ENCODE results near the gene WNT7B.

The WNT7B gene

DNA sequence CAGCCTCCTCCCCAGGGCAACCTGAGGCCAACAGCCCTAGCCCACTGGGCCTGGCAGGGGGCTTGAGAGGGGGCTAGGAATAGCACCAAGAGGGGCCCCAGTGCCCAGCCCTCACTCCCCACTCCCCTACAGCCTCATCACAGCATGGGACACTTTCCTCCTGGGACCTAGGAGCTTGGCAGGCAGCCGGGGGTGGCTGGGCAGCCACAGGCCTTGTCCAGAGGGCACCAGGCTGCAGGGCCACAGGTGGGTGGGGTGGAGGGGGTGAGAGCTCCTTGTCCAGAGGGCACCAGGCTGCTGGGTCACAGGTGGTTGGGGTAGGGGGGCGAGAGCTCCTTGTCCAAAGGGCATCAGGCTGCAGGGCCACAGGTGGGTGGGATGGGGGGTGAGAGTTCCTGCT, 61.8 kb downstream of the WNT7B start:
- CTCF ChIA-PET, result interaction anchor here (1.0 kb wide), 1 partner anchor 9 kb away, joined by 3 read pairs; no protein-coding TSS in a partner anchor
- no peak for TF ChIP-seq CTCF (IDR thresholded peaks at IDR 0.05; ENCODE audit: control extremely low read depth, extremely low read depth, low read depth, missing control alignments)
- DNase-seq (ENCODE audit: extremely low spot score), result no peak
- POLR2A ChIA-PET, result no interaction called here

GRCh38 chr22:45914309-45914708, 62.7 kb downstream of the WNT7B start:
- no peak for TF ChIP-seq CTCF (IDR thresholded peaks at IDR 0.05; ENCODE audit: control extremely low read depth, extremely low read depth, low read depth, missing control alignments)
- POLR2A ChIA-PET, result no interaction called here
- CTCF ChIA-PET, result no interaction called here
- DNase-seq (ENCODE audit: extremely low spot score), result no peak

DNA sequence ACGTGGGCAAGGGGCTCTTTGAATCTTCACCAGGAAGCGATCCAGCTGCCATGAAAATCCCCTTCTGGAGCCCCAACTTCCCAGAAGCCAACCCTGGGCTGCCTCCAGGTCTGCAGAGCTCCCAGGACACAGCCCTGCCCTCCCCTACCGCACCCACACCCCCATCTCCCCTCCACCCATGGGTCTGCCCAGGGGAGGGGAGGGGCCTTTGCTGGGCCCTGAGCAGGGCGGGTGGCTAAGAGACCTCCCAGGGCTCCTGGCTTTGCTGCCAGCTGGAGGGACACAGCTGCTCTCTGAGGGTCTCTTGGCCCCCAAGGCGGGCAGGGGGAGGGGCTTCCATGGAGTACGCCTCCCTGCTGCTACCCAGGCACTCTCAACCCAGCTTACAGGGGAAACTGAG, 64.1 kb downstream of the WNT7B start:
- ChIA-PET CTCF (no interaction called here), POLR2A (no interaction called here)
- no peak for TF ChIP-seq CTCF (IDR thresholded peaks at IDR 0.05; ENCODE audit: control extremely low read depth, extremely low read depth, low read depth, missing control alignments)
- DNase-seq (ENCODE audit: extremely low spot score), result no peak

GRCh38 chr22:45911601-45912271, 65.2 kb downstream of the WNT7B start:
- ChIA-PET CTCF (no interaction called here), POLR2A (no interaction called here)
- no peak for DNase-seq (ENCODE audit: extremely low spot score)
- no peak for TF ChIP-seq CTCF (IDR thresholded peaks at IDR 0.05; ENCODE audit: control extremely low read depth, extremely low read depth, low read depth, missing control alignments)

DNA sequence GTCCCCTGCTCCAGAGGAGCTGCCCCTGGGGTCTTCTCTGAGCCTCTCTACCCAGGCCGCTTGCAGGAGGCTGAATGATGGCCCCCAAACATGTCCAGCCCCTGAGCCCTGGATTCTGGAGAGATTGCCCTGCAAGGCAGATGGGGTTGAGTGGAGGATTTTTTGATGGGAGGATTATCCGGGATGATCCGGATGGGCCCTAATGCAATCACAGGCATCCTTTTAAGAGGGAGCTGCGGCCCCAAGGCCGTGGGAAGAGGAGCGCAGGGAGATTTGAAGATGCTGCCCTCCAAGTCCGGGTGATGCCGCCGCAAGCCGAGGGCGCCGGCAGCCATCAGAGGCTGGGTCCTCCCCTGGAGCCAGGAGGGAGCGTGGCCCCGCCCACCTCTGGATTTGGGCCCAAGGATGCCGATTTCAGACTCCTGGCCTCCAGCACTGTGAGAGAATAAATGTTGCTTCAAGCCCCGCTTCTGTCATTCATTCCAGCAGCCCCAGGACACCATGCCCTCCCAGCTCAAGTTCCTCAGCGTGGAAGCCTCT, 66.0 kb downstream of the WNT7B start:
- no peak for TF ChIP-seq CTCF (IDR thresholded peaks at IDR 0.05; ENCODE audit: control extremely low read depth, extremely low read depth, low read depth, missing control alignments)
- ChIA-PET POLR2A (no interaction called here), CTCF (no interaction called here)
- DNase-seq (ENCODE audit: extremely low spot score), result no peak

GRCh38 chr22:45908961-45909360, 68.0 kb downstream of the WNT7B start:
- POLR2A ChIA-PET, result no interaction called here
- DNase-seq (ENCODE audit: extremely low spot score), result no peak
- CTCF ChIA-PET, result interaction anchor here (1.1 kb wide), 1 partner anchor 13 kb away, joined by 3 read pairs; no protein-coding TSS in a partner anchor
- no peak for TF ChIP-seq CTCF (IDR thresholded peaks at IDR 0.05; ENCODE audit: control extremely low read depth, extremely low read depth, low read depth, missing control alignments)
